ENCODE results near the gene FAM193A.
A peak's percentile ranks its signal among the peaks of the same experiment; 100 is the strongest.
"Not testable (repeated sequence)": the region's sequence is repeated elsewhere in the genome, so short reads cannot be mapped to it uniquely, and the experiment has no call there.

The FAM193A gene

GRCh38 chr4:2515830-2516550, 20.5 kb upstream of the FAM193A start:
- no peak for DNase-seq

- DNase-seq: no peak
Measured at GRCh38 chr4:2516635-2517034, 19.8 kb upstream of the FAM193A start.

- DNase-seq: no peak
Measured at GRCh38 chr4:2526559-2526958, 9.9 kb upstream of the FAM193A start.

GRCh38 chr4:2534904-2535375, 1.5 kb upstream of the FAM193A start:
- DNase-seq: no peak

GRCh38 chr4:2535376-2536192, 863 bp upstream of the FAM193A start:
- peak; percentile 10 for DNase-seq

- no peak for DNase-seq
Measured at GRCh38 chr4:2537011-2537830, 774 bp downstream of the FAM193A start.

GRCh38 chr4:2543580-2544191, 7.2 kb downstream of the FAM193A start:
- DNase-seq: not testable (repeated sequence)

GRCh38 chr4:2545321-2546013, 9.0 kb downstream of the FAM193A start:
- no peak for DNase-seq

GRCh38 chr4:2546286-2546823, 9.9 kb downstream of the FAM193A start:
- no peak for DNase-seq

GRCh38 chr4:2546961-2547691, 10.7 kb downstream of the FAM193A start:
- DNase-seq: not testable (repeated sequence)

GRCh38 chr4:2551118-2551517, 14.7 kb downstream of the FAM193A start:
- no peak for DNase-seq

GRCh38 chr4:2552806-2553205, 16.4 kb downstream of the FAM193A start:
- DNase-seq: no peak

- DNase-seq: no peak
Measured at GRCh38 chr4:2558301-2558700, 21.9 kb downstream of the FAM193A start.

GRCh38 chr4:2560167-2560566, 23.7 kb downstream of the FAM193A start:
- DNase-seq: no peak

- no peak for DNase-seq
Measured at GRCh38 chr4:2565533-2565932, 29.1 kb downstream of the FAM193A start.

- no peak for DNase-seq
Measured at GRCh38 chr4:2570036-2570435, 33.6 kb downstream of the FAM193A start.

- no peak for DNase-seq
Measured at GRCh38 chr4:2570551-2571222, 34.2 kb downstream of the FAM193A start.

- no peak for DNase-seq
Measured at GRCh38 chr4:2572076-2572475, 35.6 kb downstream of the FAM193A start.

- no peak for DNase-seq
Measured at GRCh38 chr4:2572866-2573265, 36.4 kb downstream of the FAM193A start.

GRCh38 chr4:2574009-2574408, 37.6 kb downstream of the FAM193A start:
- DNase-seq: no peak

GRCh38 chr4:2574863-2575262, 38.4 kb downstream of the FAM193A start:
- DNase-seq: no peak
